ENCODE data around the gene GNB1L. TPM values are rescaled to one million over a fixed set of nuclear protein-coding genes. Genes with fewer than 3 reads are reported as not detected.
A peak's percentile ranks its signal among the peaks of the same experiment; 100 is the strongest.

Gene GNB1L
- total RNA-seq, 2 donors from 2014 or later: 9.7 to 17.9 TPM

- H3K27me3 Mint-ChIP-seq: no peaks in the 10 kb centered on the region
- peak overlapping the region in 1 of 2 donors; percentile 89 for H3K27ac Mint-ChIP-seq
- H3K4me3 Mint-ChIP-seq: peak overlapping the region; percentile 97
- H3K4me1 Mint-ChIP-seq (ENCODE audit: low read depth in 2 of 2): peaks cover 28 to 31% of the 10 kb centered on the region in 2 donors
- DNase-seq (ENCODE audit: low spot score) (no peak), ATAC-seq (no peak)
- no peaks in the 10 kb centered on the region for H3K9me3 Mint-ChIP-seq
- no peaks in the 10 kb centered on the region for H3K36me3 Mint-ChIP-seq
Measured at GRCh38 chr22:19852177-19852781, 2.4 kb downstream of the GNB1L start.

GRCh38 chr22:19851291-19852176 lies 3.1 kb downstream of the GNB1L start:
- ATAC-seq (no peak), DNase-seq (ENCODE audit: low spot score) (no peak)
- peak overlapping the region; percentile 97 for H3K4me3 Mint-ChIP-seq
- no peaks in the 10 kb centered on the region for H3K9me3 Mint-ChIP-seq
- H3K27ac Mint-ChIP-seq: no peak overlapping the region
- no peaks in the 10 kb centered on the region for H3K36me3 Mint-ChIP-seq
- peaks cover 28 to 31% of the 10 kb centered on the region in 2 donors for H3K4me1 Mint-ChIP-seq (ENCODE audit: low read depth in 2 of 2)
- H3K27me3 Mint-ChIP-seq: no peaks in the 10 kb centered on the region

GRCh38 chr22:19850763-19851109 lies 3.9 kb downstream of the GNB1L start:
- DNase-seq (ENCODE audit: low spot score): no peak
- ATAC-seq: no peak
- Mint-ChIP-seq H3K9me3 (no peaks in the 10 kb centered on the region), H3K36me3 (no peaks in the 10 kb centered on the region), H3K27me3 (no peaks in the 10 kb centered on the region), H3K4me1 (ENCODE audit: low read depth in 2 of 2) (peaks cover 26% of the 10 kb centered on the region in 2 donors), H3K4me3 (no peak overlapping the region), H3K27ac (no peak overlapping the region)

GRCh38 chr22:19849835-19850762 lies 4.6 kb downstream of the GNB1L start:
- Mint-ChIP-seq H3K36me3 (no peaks in the 10 kb centered on the region), H3K27me3 (no peaks in the 10 kb centered on the region), H3K4me1 (ENCODE audit: low read depth in 2 of 2) (peaks cover 25 to 28% of the 10 kb centered on the region in 2 donors), H3K9me3 (no peaks in the 10 kb centered on the region), H3K4me3 (no peak overlapping the region), H3K27ac (no peak overlapping the region)
- DNase-seq (ENCODE audit: low spot score) (no peak), ATAC-seq (no peak)

- peaks cover 18 to 24% of the 10 kb centered on the region in 2 donors for H3K4me1 Mint-ChIP-seq (ENCODE audit: low read depth in 2 of 2)
- DNase-seq (ENCODE audit: low spot score) (no peak), ATAC-seq (no peak)
- no peaks in the 10 kb centered on the region for H3K9me3 Mint-ChIP-seq
- no peak overlapping the region for H3K27ac Mint-ChIP-seq
- no peaks in the 10 kb centered on the region for H3K36me3 Mint-ChIP-seq
- no peaks in the 10 kb centered on the region for H3K27me3 Mint-ChIP-seq
- H3K4me3 Mint-ChIP-seq: no peak overlapping the region
Measured at GRCh38 chr22:19848298-19849224, 6.1 kb downstream of the GNB1L start.

- no peak for DNase-seq (ENCODE audit: low spot score)
- no peak overlapping the region for H3K4me3 Mint-ChIP-seq
- H3K27me3 Mint-ChIP-seq: no peaks in the 10 kb centered on the region
- no peaks in the 10 kb centered on the region for H3K36me3 Mint-ChIP-seq
- peaks cover 5 to 12% of the 10 kb centered on the region in 2 donors for H3K4me1 Mint-ChIP-seq (ENCODE audit: low read depth in 2 of 2)
- H3K27ac Mint-ChIP-seq: no peak overlapping the region
- ATAC-seq: no peak
- H3K9me3 Mint-ChIP-seq: no peaks in the 10 kb centered on the region
Measured at GRCh38 chr22:19847345-19847632, 7.4 kb downstream of the GNB1L start.

- Mint-ChIP-seq H3K36me3 (no peaks in the 10 kb centered on the region), H3K9me3 (no peaks in the 10 kb centered on the region), H3K27ac (no peak overlapping the region), H3K27me3 (no peaks in the 10 kb centered on the region), H3K4me1 (ENCODE audit: low read depth in 2 of 2) (peaks cover under 1 to 7% of the 10 kb centered on the region in 2 donors), H3K4me3 (no peak overlapping the region)
- no peak for DNase-seq (ENCODE audit: low spot score)
- ATAC-seq: no peak
Measured at GRCh38 chr22:19846620-19847344, 7.9 kb downstream of the GNB1L start.

- ATAC-seq: no peak
- Mint-ChIP-seq H3K36me3 (no peaks in the 10 kb centered on the region), H3K27me3 (no peaks in the 10 kb centered on the region), H3K4me3 (no peak overlapping the region), H3K4me1 (ENCODE audit: low read depth in 2 of 2) (peaks cover 0 to 10% of the 10 kb centered on the region in 2 donors), H3K27ac (peak overlapping the region in 1 of 2 donors; percentile 41), H3K9me3 (no peaks in the 10 kb centered on the region)
- DNase-seq (ENCODE audit: low spot score): no peak
Measured at GRCh38 chr22:19845054-19845722, 9.5 kb downstream of the GNB1L start.

- Mint-ChIP-seq H3K9me3 (no peaks in the 10 kb centered on the region), H3K27me3 (no peaks in the 10 kb centered on the region), H3K4me3 (no peak overlapping the region), H3K36me3 (no peaks in the 10 kb centered on the region), H3K4me1 (ENCODE audit: low read depth in 2 of 2) (peaks cover 0 to 11% of the 10 kb centered on the region in 2 donors), H3K27ac (no peak overlapping the region)
- ATAC-seq (peak in 1 of 2 donors; percentile 26), DNase-seq (ENCODE audit: low spot score) (no peak)
Measured at GRCh38 chr22:19844377-19845053, 10.2 kb downstream of the GNB1L start.

- no peaks in the 10 kb centered on the region for H3K27me3 Mint-ChIP-seq
- H3K27ac Mint-ChIP-seq: no peak overlapping the region
- H3K36me3 Mint-ChIP-seq: no peaks in the 10 kb centered on the region
- H3K9me3 Mint-ChIP-seq: no peaks in the 10 kb centered on the region
- no peak for DNase-seq (ENCODE audit: low spot score)
- no peak overlapping the region for H3K4me3 Mint-ChIP-seq
- peaks cover 0 to 12% of the 10 kb centered on the region in 2 donors for H3K4me1 Mint-ChIP-seq (ENCODE audit: low read depth in 2 of 2)
- peak in 1 of 2 donors; percentile 3 for ATAC-seq
Measured at GRCh38 chr22:19843857-19844376, 10.8 kb downstream of the GNB1L start.

- no peak overlapping the region for H3K27ac Mint-ChIP-seq
- H3K4me1 Mint-ChIP-seq (ENCODE audit: low read depth in 2 of 2): peaks cover 0 to 14% of the 10 kb centered on the region in 2 donors
- H3K4me3 Mint-ChIP-seq: no peak overlapping the region
- ATAC-seq (no peak), DNase-seq (ENCODE audit: low spot score) (no peak)
- H3K36me3 Mint-ChIP-seq: no peaks in the 10 kb centered on the region
- no peaks in the 10 kb centered on the region for H3K27me3 Mint-ChIP-seq
- no peaks in the 10 kb centered on the region for H3K9me3 Mint-ChIP-seq
Measured at GRCh38 chr22:19843107-19843856, 11.4 kb downstream of the GNB1L start.
